Skin epidermis (tissue), 12 donors: ENCODE measurements around the gene GMDS.

Experiments
- H3K27ac ChIP-seq, 21 experiments: fragments of 200-600 bp; sonication (generic) in 11 of 21; one replicate each; pipeline ENCODE4 v1.5.0; 2020; ENCODE audit warnings: mild to moderate bottlenecking in 3 of 21, inconsistent platforms in 2 of 21, moderate library complexity in 2 of 21
- H3K4me3 ChIP-seq, 7 experiments: fragments of 200-600 bp; sonication (generic) in 2 of 7; one replicate each; pipeline ENCODE4 v1.5.0; 2020; ENCODE audit warnings: inconsistent platforms in 2 of 7, mild to moderate bottlenecking in 2 of 7, moderate library complexity in 1 of 7

The GMDS gene

DNA sequence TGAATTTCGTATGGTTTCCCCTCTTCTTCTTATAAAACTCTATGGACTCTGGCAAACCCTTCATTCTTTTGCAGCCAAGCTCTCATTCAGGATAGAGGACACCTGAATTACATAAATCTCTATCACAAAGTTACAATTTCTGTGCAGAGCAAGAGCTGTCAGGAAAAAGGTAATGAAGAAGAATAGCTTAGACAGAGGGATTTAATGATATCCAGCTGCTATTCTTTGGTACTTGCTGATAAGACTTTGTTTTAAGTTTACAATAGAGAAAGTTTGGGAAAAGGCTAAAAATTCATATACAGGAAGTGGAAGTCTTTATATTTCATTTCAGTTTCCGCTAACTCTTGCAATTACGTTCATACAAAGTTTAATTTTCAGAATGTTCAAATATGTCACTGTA, 408.7 kb downstream of the GMDS start:
- H3K4me3 ChIP-seq, result no peak overlapping the region
- H3K27ac ChIP-seq, result no peak overlapping the region

DNA sequence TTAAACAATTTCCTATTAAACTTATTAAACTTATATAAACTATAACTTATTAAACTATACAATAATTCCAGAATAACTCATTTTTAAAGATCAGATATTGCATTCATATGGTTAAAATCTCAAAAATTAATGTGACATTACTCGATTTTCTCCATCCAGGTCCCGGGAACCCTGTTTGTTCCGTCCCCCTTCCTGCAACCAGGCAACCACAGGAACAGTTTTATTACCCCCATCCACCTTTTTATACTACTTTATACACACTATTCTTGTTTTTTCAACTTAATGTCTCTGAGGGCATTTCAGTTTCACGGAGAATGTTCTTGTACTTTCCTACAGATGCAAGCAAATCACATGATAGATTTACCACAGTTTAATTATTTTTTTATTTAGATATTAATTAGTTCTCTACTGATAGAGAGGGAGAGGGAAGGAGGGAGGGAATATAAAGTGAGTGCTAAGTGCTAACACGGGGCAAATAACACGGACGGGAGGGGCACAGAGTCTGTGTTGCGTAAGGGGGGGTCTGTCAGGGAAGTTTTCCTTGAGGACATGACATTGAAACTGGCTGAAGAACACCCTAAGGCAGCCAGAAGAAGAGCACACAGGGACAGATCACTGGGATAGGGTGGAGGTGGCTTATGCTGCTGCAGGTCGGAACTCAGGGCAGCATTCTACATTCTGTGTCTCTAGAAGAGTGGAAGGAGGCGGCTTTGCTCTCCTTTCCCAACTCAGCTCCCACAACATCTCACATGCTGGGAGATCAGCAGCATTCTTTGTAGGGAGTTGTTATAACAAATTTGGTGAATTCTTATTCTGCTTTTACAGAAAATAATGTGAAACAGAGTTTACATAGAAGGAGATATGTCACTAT, 410.5 kb downstream of the GMDS start:
- Histone ChIP-seq H3K4me3 (no peak overlapping the region), H3K27ac (no peak overlapping the region)

DNA sequence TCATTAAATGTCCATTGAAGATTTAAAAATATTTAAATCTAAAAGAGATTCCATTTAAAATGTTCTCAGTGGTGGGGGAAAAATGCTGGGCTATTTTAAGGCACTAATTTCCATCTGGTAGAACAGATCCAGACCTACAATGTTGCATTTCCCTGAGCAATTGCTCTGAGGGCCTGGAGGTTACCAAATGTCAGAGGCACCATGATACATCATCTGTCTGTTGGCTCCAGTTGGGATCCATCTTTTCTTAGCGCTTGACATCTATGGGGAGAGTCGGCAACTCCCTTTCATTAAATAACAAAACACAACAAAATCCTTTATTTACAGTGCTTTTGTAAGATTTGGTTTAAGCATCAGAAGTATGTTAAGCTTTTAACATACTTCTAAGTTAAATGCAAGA, 411.2 kb downstream of the GMDS start:
- H3K4me3 ChIP-seq, result no peak overlapping the region
- no peak overlapping the region for H3K27ac ChIP-seq

DNA sequence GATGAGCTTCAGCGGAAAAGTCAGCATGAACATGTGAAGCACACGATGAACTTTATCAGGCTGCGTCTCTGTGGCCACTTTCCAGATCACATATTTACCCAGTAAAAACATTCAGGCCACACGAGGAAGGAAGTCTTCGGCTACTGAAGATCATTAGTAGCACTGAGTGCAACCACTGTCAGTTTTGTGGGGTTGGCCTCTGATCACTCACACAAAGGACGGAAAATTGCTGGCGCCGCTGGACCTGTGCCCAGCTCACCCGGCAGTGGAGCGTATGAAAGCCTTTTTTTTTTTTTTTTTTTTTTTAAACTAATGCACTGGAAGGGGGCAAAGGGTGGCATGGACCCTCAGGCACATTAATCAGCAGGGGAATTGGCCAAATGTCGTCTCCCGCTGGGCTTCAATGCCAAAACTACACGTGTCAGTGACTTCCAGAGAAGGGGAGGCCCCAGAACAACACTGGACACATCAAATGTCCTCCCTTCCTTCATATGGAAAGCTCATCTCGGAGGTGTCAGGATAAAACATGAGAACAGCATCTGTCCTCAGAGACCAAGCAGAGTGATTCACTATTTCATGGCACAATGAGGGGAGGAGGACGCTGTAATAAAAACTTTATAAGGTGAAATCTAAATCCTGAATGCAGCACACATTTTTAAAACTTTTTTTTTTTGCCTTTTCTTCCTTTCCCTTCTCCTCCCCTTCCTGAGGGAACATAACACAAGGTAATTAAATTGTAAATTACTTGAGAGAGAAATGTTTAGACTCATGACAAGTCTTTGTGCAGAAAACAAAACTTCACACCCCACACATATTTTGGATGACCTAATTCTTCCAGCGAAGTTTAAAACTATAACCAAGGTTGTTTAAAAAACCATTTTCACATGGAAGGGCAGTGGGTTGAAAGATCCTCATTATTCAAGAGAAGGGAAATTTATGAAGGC, 412.3 kb downstream of the GMDS start:
- peak overlapping the region in 1 of 7 experiments; percentile 10 for H3K4me3 ChIP-seq

DNA sequence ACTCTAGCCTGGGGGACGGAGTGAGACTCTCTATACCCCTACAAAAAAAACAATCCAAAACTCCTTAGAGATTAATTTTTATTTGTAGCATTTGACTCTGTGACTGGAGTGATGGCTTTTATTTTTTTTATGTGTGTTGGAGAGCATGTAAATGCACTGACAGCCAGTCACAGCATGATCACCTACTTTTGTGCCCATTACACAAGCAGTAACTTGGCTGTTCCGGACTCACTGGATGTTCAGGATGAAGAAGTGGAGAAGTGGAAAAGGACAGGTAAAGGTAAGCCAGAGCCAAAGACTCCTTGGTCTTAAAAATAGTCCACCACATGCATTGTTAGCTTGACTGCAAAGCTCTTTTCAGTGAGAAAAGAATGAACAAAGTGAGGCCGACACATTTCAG, 413.0 kb downstream of the GMDS start:
- Histone ChIP-seq H3K4me3 (peak overlapping the region in 1 of 7 experiments; percentile 10), H3K27ac (peak overlapping the region in 3 of 21 experiments; percentile 17 to 29 (median 19))

More for the DNA sequence above, 412.3 kb downstream of the GMDS start:
- peak overlapping the region in 4 of 21 experiments; percentile 17 to 29 (median 24) for H3K27ac ChIP-seq

DNA sequence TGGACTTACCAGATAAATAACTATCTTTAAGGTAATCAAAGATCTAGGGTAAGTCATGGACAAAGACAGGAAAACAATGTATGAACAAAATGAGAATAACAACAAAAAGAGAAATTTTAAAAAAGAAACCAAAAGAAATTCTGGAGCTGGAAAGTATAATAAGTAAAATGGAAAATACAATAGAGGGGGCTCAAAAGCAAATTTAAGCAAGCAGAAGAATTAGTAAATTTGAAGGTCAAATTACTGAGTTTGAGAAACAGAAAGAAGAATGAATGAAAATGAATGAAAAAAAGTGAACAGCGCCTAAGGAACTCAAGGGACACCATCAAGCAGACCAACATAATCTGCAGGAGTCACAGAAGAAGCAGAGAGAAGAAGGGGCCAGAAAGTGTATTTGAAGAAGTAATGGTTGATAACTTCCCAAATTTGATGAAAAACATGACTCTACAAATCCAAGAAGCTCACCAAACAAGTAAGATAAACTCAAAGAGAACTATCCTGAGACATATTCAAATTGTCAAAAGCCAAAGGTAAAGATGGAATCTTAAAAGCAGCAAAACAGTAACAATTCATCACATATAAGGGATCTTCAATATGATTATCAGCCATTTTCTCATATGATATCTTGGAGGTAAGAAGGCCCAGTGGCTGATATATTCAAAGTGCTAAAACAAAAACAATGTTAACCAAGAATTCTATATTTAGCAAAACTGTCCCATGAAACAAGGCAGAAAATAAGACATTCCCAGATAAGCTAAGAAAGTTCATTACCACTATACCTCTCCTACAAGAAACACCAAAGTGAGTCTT, 417.2 kb downstream of the GMDS start:
- Histone ChIP-seq H3K4me3 (no peak overlapping the region), H3K27ac (no peak overlapping the region)

DNA sequence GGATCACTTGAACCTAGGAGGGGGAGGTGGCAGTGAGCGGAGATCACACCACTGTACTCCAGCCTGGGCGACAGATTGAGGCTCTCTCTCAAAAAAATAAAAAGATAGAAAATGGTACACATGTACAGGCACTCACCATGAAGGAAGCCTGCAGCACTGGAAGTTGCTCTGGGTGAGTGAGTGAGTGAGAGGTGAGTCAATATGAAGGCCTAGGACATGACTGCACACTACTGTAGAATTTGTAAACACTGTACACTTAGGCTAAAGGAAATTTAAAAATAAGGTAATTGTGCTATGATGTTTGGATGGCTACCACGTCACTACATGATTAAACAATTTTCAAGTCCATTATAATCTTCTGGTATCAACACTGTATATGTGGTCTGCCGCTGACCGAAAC, 419.5 kb downstream of the GMDS start:
- Histone ChIP-seq H3K4me3 (no peak overlapping the region), H3K27ac (no peak overlapping the region)

DNA sequence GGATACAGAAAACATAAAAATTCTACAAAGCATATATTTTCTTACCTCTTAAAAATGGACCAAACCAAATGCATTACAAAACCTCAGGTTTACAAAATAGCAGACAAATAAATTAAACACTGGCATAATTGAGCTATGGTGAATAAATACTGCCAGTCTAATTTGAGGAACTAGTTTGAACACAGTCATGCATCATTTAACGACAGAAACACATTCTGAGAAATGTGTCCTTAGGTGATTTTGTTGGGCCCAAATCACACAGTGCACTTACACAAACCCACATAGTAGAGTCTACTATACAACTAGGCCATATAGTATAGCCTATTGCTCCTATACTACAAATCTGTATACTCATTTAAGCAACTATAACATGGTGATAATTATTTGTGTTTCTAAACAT, 420.1 kb downstream of the GMDS start:
- H3K27ac ChIP-seq, result no peak overlapping the region
- H3K4me3 ChIP-seq, result no peak overlapping the region

DNA sequence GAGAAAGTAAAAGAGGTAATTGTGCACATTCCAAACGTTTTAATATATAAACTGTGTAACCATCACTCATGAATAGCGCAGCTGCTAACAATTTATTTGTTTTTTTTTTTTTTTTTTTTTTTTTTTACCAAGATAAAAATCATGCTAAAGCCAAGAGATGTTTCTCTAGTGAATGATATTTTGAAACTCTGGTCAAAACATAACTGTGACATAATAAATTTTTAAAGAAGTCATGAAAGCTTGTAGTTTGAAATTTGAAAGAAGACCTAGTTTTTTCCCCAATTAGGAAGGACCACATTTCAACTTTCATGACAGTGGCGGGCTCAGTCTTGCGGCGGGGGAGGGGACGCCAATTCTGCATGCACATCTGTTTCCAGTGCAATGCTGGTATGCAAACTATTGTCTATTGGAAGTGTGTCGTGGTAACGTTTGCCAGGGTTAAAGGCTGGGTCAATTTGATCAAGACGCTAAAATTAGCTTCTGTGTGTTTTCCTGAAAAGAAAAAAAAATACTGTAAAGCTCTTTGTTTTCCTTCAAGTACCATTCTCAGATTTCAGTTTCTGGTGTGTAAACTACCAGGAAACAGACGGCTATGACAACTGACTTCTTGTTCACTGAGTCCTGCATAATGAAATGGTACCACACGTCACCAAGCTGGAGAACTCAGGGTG, 423.8 kb downstream of the GMDS start:
- peak overlapping the region in 4 of 21 experiments; percentile 21 to 58 (median 34) for H3K27ac ChIP-seq
- H3K4me3 ChIP-seq, result no peak overlapping the region

DNA sequence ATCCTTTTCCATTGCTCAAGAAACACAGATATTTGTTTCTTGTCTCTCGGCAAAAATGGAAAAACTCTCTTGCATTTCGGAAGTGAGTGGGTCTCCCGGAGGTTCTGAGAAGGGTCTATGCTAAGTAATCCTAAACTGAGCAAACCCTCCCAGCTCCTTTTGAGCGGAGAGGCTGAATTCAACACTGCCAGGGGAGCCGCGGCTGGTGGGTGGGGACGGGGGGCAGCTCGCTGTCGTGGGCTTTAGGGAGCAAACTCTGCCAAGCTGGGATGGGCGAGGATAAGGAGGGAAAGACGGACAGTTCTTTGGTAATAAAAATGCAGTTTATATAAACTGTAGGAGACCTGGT, 424.3 kb downstream of the GMDS start:
- peak overlapping the region in 4 of 21 experiments; percentile 21 to 58 (median 34) for H3K27ac ChIP-seq
- no peak overlapping the region for H3K4me3 ChIP-seq

DNA sequence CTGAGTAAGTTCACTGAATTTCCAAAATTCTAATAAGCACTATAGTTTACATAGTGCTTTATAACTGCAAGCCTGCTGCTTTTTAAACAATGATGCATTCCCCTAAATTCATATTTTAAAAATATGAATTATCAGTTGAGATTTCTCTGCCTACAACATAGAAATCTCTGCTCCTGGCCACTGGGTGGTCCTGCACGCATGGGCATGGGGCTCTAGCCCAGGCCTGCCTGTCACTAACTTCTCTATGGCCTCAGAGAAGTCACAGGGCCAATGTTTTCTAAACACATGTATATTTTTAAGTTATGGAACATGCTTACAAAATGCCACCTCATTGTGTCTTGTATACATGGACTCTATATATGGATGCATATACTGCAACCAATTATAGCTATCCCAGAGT, 424.7 kb downstream of the GMDS start:
- Histone ChIP-seq H3K27ac (peak overlapping the region in 1 of 21 experiments; percentile 58), H3K4me3 (no peak overlapping the region)

DNA sequence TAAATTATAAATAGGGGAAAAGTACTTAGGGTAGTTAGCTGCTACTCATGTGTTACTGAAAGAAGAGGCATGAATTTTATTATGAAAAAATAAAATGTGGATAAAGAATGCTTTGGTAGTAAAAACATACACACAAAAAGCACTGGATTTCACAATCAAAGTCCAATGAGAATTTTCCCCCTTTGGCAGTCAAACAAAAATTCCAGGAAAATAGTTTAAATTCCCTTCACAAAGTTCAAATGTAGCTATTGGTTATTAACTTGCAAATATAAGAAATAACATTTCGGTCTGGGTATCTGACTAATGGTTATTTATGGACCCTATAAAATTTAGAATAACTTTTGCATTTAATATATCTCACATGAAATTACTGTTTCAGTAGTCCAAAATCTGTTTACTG, 425.2 kb downstream of the GMDS start:
- no peak overlapping the region for H3K4me3 ChIP-seq
- H3K27ac ChIP-seq, result no peak overlapping the region

DNA sequence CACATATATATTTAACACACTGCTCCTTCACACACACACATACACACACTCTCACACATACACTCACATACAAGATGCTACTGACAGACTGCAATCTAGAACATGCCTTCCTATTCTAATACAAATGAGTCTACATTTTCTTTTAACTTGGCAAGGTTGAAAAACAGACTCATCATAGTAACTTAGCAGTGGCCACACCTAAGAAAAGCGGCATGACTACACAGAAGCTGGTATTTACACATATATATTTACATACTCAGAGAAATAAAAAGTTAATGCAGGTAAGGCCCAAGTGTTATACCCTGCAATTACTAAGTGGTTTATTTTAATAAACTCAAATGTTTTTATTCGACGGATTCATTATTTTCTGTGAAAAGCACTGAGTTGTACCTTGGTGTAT, 426.4 kb downstream of the GMDS start:
- H3K27ac ChIP-seq, result no peak overlapping the region
- H3K4me3 ChIP-seq, result no peak overlapping the region

DNA sequence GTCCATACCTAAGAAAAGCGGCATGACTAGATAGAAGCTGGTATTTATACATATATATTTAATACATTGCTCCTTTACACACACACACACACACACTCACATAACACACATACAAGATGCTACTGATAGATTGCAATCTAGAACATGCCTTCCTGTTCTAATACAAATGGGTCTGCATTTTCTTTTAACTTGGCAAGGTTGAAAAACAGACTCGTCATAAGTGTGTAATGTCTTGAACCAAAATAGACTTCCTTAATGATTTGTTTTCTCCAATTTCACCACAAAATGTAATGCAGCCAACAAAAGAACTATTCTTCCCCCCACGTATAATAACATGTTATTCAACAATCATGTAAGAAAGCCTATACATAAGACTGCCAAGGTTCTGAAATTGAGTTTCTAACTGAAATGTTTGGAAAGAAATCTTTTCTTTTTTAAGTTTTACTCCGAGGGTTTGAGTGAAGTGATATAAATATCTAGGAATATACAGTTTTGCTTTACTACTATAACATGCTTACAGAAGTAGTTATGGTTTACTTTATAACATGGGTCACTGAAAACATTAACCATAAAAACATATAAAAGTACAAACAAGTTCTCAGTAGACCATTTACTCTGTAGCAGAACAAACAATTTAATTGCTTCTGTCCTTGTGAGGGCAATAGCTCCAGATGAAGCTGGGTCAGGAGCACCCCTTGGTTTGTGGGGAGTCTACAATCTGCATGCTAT, 428.2 kb downstream of the GMDS start:
- Histone ChIP-seq H3K4me3 (no peak overlapping the region), H3K27ac (no peak overlapping the region)

DNA sequence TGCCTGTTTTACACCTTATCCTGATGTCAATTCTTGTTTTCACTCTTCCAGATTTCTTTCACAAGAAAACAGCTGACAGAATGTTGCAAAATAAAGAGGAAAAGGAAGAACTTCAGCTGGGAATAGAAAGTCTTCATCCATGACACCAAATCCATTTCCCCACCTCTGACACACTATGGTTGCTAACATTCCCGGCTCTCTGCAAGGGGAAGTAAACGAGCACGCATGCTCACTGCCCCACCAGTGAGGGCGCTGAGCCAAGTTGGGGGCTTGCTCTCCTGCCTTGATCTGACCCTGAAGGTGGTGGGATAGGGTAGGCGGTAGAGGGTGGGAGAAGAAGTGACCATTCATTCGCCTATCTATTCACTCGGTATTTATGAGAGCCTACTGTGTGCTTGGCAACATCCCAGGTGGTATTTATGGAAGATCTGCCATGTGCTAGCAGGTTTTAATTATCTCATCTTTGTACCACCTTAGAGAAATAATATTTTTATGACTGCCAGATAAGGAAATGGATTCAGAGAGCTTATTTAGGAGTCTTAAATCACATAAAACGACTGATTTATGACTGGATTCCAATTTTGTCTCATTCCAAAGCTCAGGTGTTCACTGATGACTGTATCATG, 429.5 kb downstream of the GMDS start:
- Histone ChIP-seq H3K4me3 (no peak overlapping the region), H3K27ac (no peak overlapping the region)

DNA sequence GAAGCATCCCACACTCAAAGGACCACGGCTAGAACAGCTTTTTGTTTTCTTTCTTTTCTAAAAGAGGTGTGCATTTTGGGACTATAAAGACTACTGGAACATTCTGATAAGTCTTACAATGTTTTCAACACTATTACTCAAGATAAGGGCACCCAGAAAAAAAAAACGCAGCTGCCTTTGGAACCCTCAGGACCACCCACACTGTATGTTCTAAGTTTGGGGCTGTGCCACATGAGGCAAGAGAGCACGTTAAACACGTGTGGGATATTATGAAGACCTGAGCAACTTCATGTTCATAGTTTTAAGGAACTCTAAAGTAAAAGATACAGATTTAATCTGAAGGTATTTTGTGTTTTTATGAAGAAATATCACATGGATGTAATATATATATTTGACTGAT, 431.1 kb downstream of the GMDS start:
- Histone ChIP-seq H3K4me3 (no peak overlapping the region), H3K27ac (no peak overlapping the region)

DNA sequence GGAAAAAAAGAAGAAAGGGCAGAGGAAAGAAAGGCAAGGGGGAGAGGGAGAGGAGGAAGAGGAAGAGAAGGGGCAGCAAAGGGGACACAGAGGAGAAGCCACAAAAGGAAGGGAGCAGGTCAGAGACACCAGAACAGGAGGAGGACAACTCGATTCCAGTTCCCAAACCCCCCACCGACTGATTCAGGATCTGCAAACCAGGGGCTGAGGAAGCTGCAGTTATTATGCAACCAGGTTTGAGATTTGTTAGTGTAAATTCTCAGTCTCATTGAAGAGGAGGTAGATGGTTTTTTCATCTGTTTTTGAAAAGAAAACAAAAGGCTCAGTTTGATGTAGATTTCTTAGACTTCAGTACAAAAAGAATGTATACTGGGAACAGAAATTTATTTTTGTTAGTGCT, 432.9 kb downstream of the GMDS start:
- Histone ChIP-seq H3K4me3 (no peak overlapping the region), H3K27ac (no peak overlapping the region)

DNA sequence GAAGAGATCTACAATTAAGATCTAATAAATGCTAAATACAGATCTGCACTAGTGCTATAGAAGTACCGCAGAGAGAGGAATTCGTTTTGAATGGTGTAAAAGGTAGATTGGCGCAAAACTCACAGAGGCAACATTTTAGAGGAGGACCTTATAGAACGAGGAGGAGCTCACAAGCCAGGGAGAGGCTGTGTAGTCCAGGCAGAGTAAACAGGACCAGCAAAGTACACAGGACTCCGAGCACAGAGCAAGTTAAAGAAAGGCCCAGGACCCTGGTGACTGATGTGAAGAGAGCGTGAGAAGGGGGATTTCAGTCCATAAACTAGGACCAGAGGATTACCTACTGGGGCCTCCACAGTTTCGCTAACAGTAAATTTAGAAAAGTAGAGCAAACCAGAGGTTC, 433.4 kb downstream of the GMDS start:
- H3K27ac ChIP-seq, result no peak overlapping the region
- H3K4me3 ChIP-seq, result no peak overlapping the region
